Measurements from ENCODE around the gene KDSR.

Gene KDSR, protein sequence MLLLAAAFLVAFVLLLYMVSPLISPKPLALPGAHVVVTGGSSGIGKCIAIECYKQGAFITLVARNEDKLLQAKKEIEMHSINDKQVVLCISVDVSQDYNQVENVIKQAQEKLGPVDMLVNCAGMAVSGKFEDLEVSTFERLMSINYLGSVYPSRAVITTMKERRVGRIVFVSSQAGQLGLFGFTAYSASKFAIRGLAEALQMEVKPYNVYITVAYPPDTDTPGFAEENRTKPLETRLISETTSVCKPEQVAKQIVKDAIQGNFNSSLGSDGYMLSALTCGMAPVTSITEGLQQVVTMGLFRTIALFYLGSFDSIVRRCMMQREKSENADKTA

DNA sequence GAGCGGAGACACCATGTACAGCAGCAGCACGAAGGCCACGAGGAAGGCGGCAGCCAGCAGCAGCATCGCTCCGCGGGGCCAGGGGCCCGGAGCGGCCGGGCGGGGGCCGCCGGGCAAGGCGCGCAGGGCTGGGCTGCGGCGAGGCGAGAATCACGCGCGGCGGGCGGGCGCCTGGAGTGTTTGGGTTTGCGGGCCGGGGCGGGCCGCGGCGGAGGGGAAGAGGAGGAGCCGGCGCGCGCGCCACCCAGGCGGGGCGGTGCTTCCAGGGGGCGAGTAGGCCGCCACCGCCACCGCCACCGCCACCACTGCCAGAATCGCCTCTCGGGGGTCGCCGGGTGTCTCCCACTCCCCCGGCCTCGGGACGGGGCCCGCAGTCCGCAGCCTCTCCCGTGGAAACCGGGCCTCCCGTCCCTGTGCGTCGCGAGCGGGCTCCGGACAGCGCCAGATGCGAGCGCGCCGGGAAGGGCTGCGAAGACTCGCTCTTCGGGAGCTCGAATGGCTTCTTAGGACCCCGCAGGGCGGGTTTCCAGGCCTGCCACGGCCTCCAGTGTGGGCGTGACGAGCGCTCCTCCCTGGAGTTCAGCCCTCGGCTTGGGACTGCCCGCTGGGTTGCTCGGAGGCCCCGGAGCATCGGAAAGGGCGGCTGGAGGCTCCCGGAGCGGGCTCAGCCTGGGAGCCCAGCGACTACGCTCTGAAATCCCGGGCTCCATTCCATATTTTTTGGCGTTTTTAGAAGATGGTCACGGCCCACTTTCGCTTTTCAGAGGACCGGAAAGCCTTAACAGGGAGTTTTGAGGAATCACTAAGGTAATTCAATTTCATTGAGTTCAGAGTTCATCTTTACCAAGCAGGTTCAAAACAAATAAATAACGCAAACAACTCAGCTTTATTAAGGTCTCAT is at the start of gene KDSR:
Gene KDSR (minus strand): TSS at position 154 of the 901 bp plus-strand sequence. CDS start 88 bp downstream, at position 66.
- in situ Hi-C loops (cut with HindIII; ENCODE audit: low sequenced_read_pairs): no loop called here

DNA sequence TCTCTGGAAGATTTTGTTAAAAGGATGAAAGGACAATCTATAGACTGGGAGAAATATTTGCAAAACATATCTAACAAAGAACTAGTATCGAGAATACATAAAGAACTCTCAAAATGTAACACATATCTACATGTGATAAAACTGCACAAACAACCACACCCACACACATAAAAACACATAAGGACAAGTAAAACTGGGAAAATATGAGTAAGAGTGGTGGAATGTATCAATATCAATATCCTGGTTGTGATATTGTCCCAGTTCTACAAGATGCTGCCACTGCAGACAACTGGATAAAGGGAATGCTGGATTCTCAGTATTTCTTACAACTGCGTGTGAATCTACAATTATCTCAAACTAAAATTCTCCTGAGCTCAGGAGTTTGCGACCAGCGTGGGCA is 45.9 kb upstream of the KDSR start:
- in situ Hi-C loops (cut with HindIII; ENCODE audit: low sequenced_read_pairs): no loop called here

DNA sequence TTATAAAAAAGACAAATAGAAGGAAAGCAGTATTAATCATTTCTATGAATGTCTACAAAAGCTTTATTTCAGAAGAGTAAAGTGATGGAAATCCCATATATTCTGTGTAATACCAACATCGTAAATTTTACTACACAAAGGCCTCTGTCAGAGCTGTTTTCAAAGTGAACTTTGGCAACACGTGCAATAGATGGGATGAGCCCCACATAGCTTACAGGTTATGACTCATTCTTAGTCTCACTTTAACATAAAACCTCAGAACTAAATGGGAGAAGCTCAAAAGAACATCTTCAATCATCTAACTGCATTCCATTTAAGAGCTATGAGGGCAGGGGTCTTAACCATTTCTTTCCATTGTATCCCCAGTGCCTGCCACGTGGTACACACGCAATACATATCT is 43.8 kb upstream of the KDSR start:
- in situ Hi-C loops (cut with HindIII; ENCODE audit: low sequenced_read_pairs): no loop called here

DNA sequence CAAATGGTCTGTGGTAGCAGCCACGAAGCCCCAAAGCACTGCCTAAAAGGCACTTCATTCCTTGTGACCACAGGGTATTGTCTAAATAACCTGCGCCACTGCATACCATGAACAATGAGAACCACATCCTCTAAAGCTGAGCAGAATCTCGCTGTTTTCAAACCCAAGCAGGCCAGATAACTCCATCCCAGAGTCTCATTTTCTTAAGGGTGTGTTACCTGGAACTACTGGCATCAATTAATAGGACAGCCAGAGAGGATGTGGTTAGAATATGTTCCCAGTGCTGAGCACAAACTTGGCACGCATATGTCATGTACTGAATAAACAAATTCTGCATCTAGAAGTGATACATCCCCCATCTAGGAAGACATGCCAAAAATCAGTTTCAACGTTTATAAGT is 42.3 kb upstream of the KDSR start:
- in situ Hi-C loops (cut with HindIII; ENCODE audit: low sequenced_read_pairs): no loop called here

DNA sequence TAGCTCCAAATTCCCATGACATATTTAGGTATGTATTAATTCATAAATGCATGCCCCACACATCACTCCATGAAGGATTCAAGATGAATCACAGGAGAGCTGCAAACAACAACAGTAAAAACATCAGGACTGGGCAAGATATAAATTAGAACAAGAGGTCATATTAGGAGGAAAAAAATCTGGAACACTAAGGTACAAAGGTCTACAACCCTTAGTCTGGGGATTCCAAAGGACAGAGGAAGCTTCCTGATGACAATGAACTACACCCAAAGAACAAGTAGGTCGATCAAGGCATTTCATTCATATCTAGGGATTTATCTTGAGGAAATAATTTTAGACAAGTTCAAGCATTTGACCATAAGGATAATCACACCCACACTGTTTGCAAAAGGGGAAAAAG is 40.7 kb upstream of the KDSR start:
- in situ Hi-C loops (cut with HindIII; ENCODE audit: low sequenced_read_pairs): no loop called here

DNA sequence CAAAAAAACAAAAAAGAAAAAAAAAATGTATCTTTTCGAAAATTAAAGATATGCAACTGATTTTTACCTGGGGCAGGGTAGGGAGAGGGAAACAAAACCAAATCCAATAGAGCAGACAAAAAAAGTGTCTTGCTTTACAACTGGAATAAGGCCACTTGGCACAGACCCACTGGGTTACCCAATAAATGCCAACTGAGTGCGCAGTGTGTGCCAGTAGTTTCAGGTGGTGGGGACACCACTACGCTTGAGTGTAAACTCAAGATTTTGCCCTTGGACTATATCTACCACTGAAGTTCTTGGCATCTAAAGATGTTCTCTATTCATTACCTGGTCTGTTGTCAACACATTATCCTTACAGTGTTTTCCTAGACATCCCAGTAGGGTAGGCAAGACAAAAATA is 39.0 kb upstream of the KDSR start:
- in situ Hi-C loops (cut with HindIII; ENCODE audit: low sequenced_read_pairs): no loop called here

DNA sequence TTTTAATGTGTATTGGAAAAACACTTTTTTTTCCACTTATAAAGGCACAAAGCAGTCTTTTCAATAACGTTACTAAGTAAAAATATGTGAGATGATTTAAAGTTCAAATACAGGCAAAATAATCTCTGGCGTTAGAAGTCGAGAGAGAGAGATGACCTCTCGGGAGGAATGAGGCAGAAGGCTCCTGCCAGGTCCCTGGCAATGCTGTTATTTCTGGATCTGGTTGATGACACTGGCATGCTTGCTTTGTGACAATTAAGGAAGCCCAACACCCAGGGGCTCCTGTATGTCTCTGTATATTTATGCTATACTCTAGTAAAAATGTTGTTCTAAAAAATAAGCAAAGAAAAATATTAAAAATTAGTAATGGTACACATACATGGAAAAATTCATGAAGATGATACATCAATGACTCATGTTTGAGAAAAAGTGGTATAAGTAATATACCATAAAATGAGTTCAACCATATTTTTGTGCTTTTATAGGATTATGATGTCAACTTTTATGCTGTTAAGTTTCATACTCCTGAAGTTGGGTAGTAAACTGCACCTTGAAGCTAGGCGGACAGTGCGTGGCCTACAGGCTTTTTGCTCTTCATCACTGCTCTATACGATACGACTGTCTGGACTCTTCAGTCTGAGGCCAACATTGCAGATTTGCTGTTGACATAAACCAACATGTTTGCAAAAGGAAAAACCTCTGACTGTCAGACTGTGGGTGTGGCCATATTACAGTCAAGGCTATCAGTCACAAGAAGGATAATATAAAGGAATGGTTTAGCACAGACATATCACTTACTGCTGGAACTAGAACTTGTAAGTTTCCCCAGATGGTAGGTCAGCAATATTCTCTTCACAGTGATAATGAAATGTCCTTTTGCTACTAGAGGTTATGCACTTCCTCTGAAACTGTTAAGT is 35.5 kb upstream of the KDSR start:
- in situ Hi-C loops (cut with HindIII; ENCODE audit: low sequenced_read_pairs): no loop called here

DNA sequence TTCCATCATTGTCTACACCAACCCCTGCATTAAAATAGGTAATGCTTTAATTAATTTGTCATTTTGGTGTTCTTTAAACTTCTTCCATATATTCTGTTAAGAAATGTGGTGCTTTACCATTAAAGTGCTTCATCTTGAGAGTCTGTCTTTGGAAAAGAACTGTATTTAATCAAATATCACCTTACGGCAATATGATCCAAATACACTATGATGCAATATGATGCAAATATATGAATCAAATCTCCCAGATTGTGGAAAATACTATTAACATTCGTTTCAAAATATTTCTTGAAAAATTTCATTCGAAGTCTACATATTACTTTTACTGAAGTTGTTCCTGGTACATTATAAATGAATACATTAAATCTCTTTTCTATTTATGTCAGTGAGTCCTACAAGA is 32.3 kb upstream of the KDSR start:
- in situ Hi-C loops (cut with HindIII; ENCODE audit: low sequenced_read_pairs): no loop called here

DNA sequence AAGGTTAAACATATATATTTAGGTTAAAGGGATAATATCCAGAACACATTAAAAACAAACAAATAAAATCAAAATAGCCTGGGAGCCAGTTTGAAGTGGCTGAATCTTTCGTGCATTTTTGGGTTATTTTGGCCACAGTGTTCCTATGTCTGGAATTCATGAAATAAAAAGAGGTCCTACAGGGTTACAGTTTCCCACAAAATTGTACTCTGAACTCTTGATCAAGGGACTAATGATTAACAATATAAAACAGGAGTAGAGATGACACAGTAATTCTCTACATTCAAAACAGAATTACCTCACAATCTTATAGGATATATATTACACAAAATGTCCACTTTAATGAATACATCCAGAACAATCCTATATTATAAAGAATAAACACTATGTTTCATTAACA is 30.3 kb upstream of the KDSR start:
- in situ Hi-C loops (cut with HindIII; ENCODE audit: low sequenced_read_pairs): no loop called here

DNA sequence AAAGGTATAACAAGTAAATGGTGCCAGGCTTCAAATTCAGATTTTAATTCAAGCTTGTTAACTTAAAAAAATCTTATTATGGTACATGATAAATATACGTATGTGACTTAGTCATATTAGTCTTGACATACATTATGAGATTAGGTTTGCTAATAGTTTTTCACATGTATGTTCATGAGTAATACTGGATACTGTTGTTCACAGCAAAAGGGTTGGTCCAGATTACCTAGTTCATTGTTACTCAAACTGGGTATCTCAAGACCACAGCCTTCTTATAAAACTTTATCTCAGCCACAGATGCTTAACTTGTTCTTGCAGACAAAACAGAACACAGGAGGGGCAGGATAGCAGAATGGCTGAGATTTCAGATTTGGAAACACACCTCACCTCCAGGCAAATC is 28.5 kb upstream of the KDSR start:
- in situ Hi-C loops (cut with HindIII; ENCODE audit: low sequenced_read_pairs): no loop called here

DNA sequence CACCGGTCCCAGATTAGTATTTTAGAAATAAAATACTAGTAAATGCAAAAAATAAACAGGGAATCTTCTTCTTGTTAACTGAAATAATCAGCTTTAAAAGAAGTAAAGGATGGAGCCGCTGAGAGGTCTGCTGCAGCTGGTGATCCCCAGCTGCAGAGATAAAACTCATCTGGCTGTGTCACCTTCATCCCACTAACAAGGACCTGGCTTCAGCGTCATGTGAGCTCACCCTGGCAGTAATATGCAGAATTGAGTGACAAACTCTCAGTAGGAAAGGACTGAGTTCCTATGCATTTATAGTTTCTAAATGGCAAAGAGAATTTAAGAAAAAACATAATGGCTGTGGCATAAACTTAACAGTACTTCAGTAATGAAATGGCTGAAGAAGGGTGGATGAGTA is 27.9 kb upstream of the KDSR start:
- in situ Hi-C loops (cut with HindIII; ENCODE audit: low sequenced_read_pairs): no loop called here

DNA sequence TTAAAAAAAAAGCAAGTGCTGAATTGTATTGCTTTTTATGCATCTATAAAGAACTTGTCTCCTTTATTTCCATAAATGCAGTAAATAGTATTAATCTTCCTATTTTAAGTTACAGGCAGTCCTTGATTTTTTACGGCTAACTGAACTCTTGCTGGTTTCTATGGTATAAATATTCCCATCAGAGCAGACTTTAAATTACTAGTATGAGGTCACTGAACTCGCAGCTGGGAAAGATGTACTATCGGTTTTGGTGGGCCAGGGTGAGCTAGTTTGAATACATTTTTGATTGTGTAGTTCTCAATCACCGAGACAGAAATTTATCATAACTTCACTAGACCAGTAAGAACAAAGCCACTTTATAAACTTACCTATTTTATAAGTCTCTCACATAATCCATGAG is 20.9 kb upstream of the KDSR start:
- in situ Hi-C loops (cut with HindIII; ENCODE audit: low sequenced_read_pairs): no loop called here

DNA sequence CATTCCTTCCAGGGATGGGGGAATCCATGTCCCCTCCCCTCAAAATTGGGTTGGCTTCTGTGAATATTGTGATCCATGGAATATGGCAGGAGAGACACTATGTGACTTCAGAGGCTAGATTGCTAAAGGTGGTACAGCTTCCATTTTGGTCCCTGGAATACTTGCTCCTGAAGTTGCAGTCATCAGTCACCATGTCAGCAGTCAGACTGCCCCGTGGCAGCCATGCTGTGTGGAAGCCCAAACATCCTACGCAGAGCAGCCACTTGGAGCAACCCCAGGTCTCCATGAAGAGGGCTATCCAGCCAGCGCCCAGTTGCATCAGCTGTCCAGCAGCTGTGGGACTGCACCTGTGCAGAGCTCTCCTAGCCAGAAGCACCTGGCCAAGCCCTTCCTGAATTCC is 15.8 kb upstream of the KDSR start:
- in situ Hi-C loops (cut with HindIII; ENCODE audit: low sequenced_read_pairs): no loop called here

DNA sequence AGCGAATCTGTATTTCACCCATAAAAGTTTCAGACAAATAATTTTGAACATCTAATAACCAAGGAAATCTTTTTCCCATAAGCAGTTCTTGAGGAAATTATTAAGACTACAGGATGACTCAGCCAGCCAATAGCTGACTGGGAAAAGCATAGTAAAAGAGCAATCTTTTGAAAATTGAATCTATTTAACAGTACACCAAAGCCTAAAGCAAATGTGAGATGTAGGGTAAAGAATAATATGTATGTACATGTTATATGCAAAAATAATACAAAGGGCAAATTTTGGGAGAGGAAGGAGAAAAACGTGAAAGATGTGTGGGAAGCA is 12.6 kb upstream of the KDSR start:
- in situ Hi-C loops (cut with HindIII; ENCODE audit: low sequenced_read_pairs): no loop called here

DNA sequence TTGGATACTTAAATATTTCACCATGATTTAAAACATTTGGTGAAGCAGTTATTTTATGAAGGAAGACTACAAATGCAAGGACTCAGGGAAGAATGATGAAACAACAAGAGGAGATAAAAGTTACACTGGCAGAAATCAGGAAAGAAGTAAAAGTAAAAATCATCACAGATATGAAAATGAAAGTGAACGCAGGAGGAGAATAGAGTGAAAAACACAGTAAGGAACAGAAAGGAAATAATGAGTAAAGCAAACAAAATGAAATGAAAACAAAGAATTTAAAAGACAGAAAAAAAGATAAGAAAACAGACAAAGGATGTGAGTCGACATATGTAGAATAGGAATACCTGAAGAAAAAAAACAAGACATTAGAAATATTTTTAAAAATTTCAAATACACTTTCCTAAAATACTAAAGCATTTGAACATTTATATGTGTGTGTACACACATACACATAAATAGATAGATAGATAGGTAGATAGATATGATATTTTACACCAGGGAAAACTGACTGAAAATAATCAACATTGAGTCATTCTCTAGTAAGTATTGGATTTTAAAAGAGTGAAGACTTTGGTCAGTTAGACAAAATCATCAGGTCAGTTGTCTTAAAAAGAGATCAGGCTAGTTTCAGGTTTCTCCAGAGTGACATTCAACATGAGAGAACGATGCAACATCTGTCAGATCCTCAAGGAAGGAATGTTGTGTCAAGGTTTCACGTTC is 12.1 kb upstream of the KDSR start:
- in situ Hi-C loops (cut with HindIII; ENCODE audit: low sequenced_read_pairs): no loop called here

DNA sequence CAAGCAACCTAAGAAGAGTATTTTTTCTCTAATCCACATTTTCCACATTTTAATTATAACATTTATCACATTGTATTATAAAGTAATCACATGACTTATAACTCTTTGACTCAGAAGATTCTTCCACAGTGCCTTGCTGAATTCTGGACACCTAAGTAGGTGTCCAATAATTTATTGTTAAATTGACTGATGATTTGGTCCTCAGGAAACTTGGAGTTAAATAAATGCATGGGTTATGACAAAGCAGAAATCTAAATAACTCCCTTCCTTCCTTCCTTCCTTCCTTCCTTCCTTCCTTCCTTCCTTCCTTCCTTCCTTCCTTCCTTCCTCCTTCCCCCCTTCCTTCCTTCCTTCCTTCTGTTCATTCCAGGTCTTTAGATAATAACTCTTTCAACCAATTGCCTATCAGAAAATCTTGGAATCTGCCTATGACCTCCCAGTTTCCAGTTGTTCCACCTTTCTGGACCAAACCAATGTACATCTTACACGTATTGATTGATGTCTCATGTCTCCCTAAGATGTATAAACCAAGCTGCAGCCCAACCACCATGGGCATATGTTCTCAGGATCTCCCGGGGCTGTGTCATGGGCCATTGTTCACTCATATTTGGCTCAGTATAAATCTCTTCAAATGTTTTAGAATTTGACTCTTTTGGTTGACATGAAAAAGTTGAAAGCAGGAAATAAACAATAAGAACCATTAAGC is 10.4 kb upstream of the KDSR start:
- in situ Hi-C loops (cut with HindIII; ENCODE audit: low sequenced_read_pairs): no loop called here

DNA sequence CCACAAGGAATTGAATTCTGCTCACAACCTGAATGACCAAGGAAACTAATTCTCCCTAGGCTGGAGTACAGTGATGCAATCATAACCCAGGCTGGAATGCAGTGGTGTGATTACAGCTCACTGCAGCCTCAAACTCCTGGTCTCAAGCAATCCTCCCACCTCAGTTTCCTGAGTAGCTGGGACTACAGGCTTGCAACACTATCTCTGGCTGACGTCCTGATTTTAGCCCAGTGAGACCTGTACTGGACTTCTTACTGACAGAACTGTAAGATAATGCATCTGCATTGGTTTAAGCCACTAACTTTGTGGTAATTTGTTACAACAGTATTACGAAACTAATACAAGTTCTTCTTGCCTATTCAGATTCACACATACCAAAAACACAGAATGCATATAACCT is 9.5 kb upstream of the KDSR start:
- in situ Hi-C loops (cut with HindIII; ENCODE audit: low sequenced_read_pairs): no loop called here

DNA sequence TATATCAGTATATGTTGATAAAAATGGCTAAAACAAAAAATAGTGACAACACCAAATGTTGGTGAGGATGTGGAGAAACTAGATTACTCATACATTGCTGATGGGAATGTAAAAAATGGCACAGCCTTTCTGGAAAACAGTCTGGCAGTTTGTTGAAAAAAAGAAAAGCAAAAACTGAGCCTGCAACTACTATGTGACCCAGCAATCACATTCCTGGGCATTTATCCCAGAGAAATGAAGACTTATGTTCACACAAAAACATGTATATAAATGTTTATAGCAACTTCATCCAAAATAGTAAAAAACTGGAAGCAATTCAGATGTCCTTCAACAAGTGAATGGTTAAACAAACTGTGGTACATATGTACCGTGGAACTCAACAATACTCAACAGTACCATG is 7.5 kb upstream of the KDSR start:
- in situ Hi-C loops (cut with HindIII; ENCODE audit: low sequenced_read_pairs): no loop called here

DNA sequence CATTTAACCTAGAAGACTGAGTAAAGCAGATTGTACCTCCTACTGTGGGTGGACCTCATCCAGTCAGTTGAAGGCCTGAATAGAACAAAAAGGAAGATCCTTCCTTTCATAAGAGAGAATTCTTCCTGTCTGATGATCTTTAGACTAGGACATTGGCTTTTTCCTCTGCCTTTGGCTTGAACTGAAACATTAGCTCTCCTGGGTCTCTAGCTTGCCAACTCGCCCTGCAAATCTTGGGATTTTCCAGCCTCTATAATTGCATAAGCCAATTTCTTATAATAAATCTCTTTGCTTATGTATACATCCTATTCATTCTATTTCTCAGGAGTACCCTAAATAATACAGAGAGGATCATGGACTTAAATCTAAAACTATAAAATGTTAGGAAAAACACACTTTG is 6.2 kb upstream of the KDSR start:
- in situ Hi-C loops (cut with HindIII; ENCODE audit: low sequenced_read_pairs): no loop called here

DNA sequence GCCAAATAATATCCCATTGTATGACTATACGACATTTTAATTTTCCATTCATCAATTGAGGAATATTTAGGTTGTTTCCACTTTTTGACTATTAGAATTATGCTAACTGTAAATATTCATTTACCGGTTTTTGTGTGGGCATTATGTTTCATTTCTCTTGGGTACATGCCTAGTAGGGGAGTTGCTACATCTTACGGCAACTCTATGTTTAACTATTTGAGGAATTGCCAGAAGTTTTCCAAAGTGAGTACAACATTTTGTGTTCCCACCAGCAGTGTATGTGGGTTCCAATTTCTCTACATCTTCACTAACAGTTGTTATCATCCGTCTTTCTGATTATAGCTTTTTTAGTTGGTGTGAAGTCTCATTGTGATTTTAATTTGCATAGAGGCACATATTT is 1.6 kb upstream of the KDSR start:
- in situ Hi-C loops (cut with HindIII; ENCODE audit: low sequenced_read_pairs): no loop called here
